HepG2 (cell line): ENCODE results near the gene IQCB1. TPM values are rescaled to one million over a fixed set of nuclear protein-coding genes. Genes with fewer than 3 reads are reported as not detected.
A peak's percentile ranks its signal among the peaks of the same experiment; 100 is the strongest.
"Not testable (repeated sequence)": the region's sequence is repeated elsewhere in the genome, so short reads cannot be mapped to it uniquely, and the experiment has no call there.

Experiments
- ATAC-seq: fragments of 200-7000 bp; cut with Tn5 transposase; 3 replicates; pipeline ENCODE4 v1.9.1; 2020; ENCODE audit warnings: mild to moderate bottlenecking, moderate library complexity
- BruUV-seq: library from RNA; stranded (reverse); fragments of 400-500 nt; replicated peaks from 2 replicates; lab custom pipeline; 2021; lab: Mats Ljungman, UMichigan
- CTCF ChIA-PET: fragments of 300-600 bp; formaldehyde crosslinking; extraction: SDS; loops from one replicate; lab custom pipeline; 2021; ENCODE audit warnings: low total read pairs, inconsistent platforms, low intra/inter-chr PET ratio; lab: Yijun Ruan, JAX
- POLR2A ChIA-PET: fragments of 350-600 bp; sonication (Branson Sonifier 250); formaldehyde crosslinking; loops from one replicate; lab custom pipeline; 2020; ENCODE audit warnings: antibody characterized with exemption, inconsistent platforms; lab: Yijun Ruan, JAX
- DNase-seq: peaks from one replicate; pipeline ENCODE4 v3.0.0-alpha.2; 2015; ENCODE audit warnings: low spot score
- FAIRE-seq: peaks from 3 replicates; lab custom pipeline; 2011; peaks lifted over from hg19 to GRCh38; lab: Jason Lieb, UNC
- H2AFZ ChIP-seq: one replicate; pipeline ENCODE4 v1.6.1; 2011; ENCODE audit warnings: low read length, inconsistent platforms
- H3K27ac ChIP-seq: fragments of 300-600 bp; 3 replicates; pipeline ENCODE4 v1.8.0; 2011; ENCODE audit warnings: mixed run types, mild to moderate bottlenecking, mixed read lengths, low read length, inconsistent platforms; ENCODE audit not compliant: insufficient read depth; ENCODE audit errors: extremely low read length
- H3K27me3 ChIP-seq, 2 experiments: fragments of 200-600 bp in 1 of 2; 2 replicates in 1 of 2; 3 replicates in 1 of 2; pipeline versions ENCODE4 v1.6.0 to v1.8.0; 2011; ENCODE audit warnings: low read length in 2 of 2, mild to moderate bottlenecking in 2 of 2, moderate library complexity in 2 of 2, inconsistent platforms in 1 of 2; ENCODE audit not compliant: insufficient read depth in 2 of 2, control insufficient read depth in 1 of 2
- H3K36me3 ChIP-seq, 2 experiments: fragments of 200-600 bp in 1 of 2; replicated peaks in 1 of 2; 2 replicates in 1 of 2; 3 replicates in 1 of 2; pipeline versions ENCODE4 v1.5.1 to v1.8.0; 2011; ENCODE audit warnings: low read length in 2 of 2, inconsistent platforms in 1 of 2; ENCODE audit not compliant: insufficient read depth in 2 of 2, control insufficient read depth in 1 of 2
- H3K4me1 ChIP-seq: 2 replicates; pipeline ENCODE4 v1.5.1; 2012; ENCODE audit warnings: low read length, inconsistent platforms; ENCODE audit not compliant: insufficient read depth
- H3K4me2 ChIP-seq: 2 replicates; pipeline ENCODE4 v1.6.0; 2011; ENCODE audit warnings: low read depth, low read length, inconsistent platforms
- H3K4me3 ChIP-seq, 3 experiments: fragments of 200-600 bp in 1 of 3; sonication (generic), shearing (Covaris generic) in 1 of 3; replicated peaks in 1 of 3; 2 replicates each; pipeline ENCODE4 v1.5.1; 2011 to 2016; ENCODE audit warnings: low read length in 3 of 3, inconsistent platforms in 2 of 3, low read depth in 2 of 3, mild to moderate bottlenecking in 2 of 3, control low read depth in 1 of 3, mixed read lengths in 1 of 3; ENCODE audit not compliant: insufficient read depth in 1 of 3
- H3K79me2 ChIP-seq: one replicate; pipeline ENCODE4 v1.6.1; 2011; ENCODE audit warnings: low read length, inconsistent platforms; ENCODE audit not compliant: insufficient read depth
- H3K9ac ChIP-seq: 2 replicates; pipeline ENCODE4 v1.6.0; 2011; ENCODE audit warnings: mild to moderate bottlenecking, low read depth, low read length, inconsistent platforms; ENCODE audit not compliant: insufficient read depth
- H3K9me3 ChIP-seq: 2 replicates; pipeline ENCODE4 v1.5.1; 2012; ENCODE audit warnings: mild to moderate bottlenecking, low read length
- H4K20me1 ChIP-seq: 2 replicates; pipeline ENCODE4 v1.6.0; 2011; ENCODE audit warnings: inconsistent platforms, mild to moderate bottlenecking, low read length, moderate library complexity; ENCODE audit not compliant: insufficient read depth
- ASH2L ChIP-seq: fragments of 300-600, 200-600 bp; sonication (generic); IDR thresholded peaks from 2 replicates; pipeline ENCODE4 v1.7.0; 2017; ENCODE audit warnings: low read depth, mild to moderate bottlenecking, moderate library complexity, mixed read lengths, low read length; ENCODE audit not compliant: insufficient read length
- STAG1 ChIP-seq: sonication (generic); formaldehyde crosslinking; IDR thresholded peaks from 2 replicates; pipeline ENCODE4 v1.4.0; 2020; ENCODE audit warnings: missing genetic modification reagents
- whole genome bisulfite sequencing: methylation state at CpG from one replicate; pipeline ENCODE4 v1.1.6; 2017; ENCODE audit warnings: low lambda C conversion rate; 5-methylcytosine and 5-hydroxymethylcytosine counted together
- in situ Hi-C: cut with HindIII; loops from 2 replicates; pipeline ENCODE4 v1.10.0; 2017; ENCODE audit warnings: low pct_unique_long_range_greater_than_20kb; ENCODE audit not compliant: extremely low pct_ligation_motif_present
- intact Hi-C: fragments of 100-400 bp; cut with micrococcal nuclease; formaldehyde crosslinking; loops from one replicate; pipeline ENCODE4 v1.10.0; 2022; ENCODE audit not compliant: unreplicated experiment
- polyA plus RNA-seq, 8 experiments: library from polyadenylated mRNA; depleted of rRNA in 3 of 8; stranded (reverse) in 7 of 8; unstranded in 1 of 8; fragments of >200 nt; fragmentation: Illumina TruSeq in 4 of 8; extraction: Trizol in 4 of 8; gene quantifications; 2 replicates each; pipeline versions ENCODE4 v1.2.1 to v1.2.3, GENCODE V29; 2011 to 2016; ENCODE audit warnings: low read depth in 4 of 8, missing spikeins in 1 of 8, mixed read lengths in 1 of 8; ENCODE audit not compliant: insufficient read depth in 1 of 8
- total RNA-seq, 5 experiments: library from RNA; depleted of rRNA; stranded (reverse); fragments of >200 nt; fragmentation: Illumina TruSeq; extraction: Trizol; gene quantifications; 2 replicates each; pipeline ENCODE4 v1.2.3, GENCODE V29; 2016; ENCODE audit warnings: low read depth in 1 of 5
- TF ChIP-seq, protein P1 (sequence below): sonication (generic); formaldehyde crosslinking; IDR thresholded peaks from 2 replicates; pipeline ENCODE4 v1.5.0; 2020; ENCODE audit warnings: mild to moderate bottlenecking, missing genetic modification reagents, moderate library complexity

IQCB1 gene
- total and polyA plus RNA-seq, 2 of the 13 experiments (the other 11 are each of a cell fraction or from before 2014, with no cell fraction given): 18.0 to 41.4 TPM

DNA sequence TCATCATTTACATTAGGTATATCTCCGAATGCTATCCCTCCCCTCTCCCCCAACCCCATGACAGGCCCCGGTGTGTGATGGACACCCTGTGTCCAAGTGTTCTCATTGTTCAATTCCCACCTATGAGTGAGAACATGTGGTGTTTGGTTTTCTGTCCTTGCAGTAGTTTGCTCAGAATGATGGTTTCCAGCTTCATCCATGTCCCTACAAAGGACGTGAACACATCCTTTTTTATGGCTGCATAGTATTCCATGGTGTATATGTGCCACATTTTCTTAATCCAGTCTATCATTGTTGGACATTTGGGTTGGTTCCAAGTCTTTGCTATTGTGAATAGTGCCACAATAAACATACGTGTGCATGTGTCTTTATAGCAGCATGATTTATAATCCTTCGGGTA is 22.9 kb upstream of the IQCB1 start:
- POLR2A ChIA-PET: not testable (repeated sequence)
- WGBS: 89% methylated on average over 3 of the region's 5 CpGs

GRCh38 chr3:121855555-121855954 is 20.7 kb upstream of the IQCB1 start:
- POLR2A ChIA-PET: no interaction called here
- H3K27me3 ChIP-seq: no peaks in the 10 kb centered on the region
- peak; percentile 59 for TF ChIP-seq STAG1 (CRISPR knock-in tag)
- TF ChIP-seq, protein P1, sequence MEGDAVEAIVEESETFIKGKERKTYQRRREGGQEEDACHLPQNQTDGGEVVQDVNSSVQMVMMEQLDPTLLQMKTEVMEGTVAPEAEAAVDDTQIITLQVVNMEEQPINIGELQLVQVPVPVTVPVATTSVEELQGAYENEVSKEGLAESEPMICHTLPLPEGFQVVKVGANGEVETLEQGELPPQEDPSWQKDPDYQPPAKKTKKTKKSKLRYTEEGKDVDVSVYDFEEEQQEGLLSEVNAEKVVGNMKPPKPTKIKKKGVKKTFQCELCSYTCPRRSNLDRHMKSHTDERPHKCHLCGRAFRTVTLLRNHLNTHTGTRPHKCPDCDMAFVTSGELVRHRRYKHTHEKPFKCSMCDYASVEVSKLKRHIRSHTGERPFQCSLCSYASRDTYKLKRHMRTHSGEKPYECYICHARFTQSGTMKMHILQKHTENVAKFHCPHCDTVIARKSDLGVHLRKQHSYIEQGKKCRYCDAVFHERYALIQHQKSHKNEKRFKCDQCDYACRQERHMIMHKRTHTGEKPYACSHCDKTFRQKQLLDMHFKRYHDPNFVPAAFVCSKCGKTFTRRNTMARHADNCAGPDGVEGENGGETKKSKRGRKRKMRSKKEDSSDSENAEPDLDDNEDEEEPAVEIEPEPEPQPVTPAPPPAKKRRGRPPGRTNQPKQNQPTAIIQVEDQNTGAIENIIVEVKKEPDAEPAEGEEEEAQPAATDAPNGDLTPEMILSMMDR (CRISPR knock-in tag): peak; percentile 57
- TF ChIP-seq ASH2L: no peak
- TF ChIP-seq, all 625 proteins: peak for 2
- FAIRE-seq: no peak
- 71% methylated on average over 5 of the region's 5 CpGs for WGBS
- no peak overlapping the region for H3K9ac ChIP-seq
- H2AFZ ChIP-seq: no peak overlapping the region
- no peaks in the 10 kb centered on the region for H3K9me3 ChIP-seq
- peak; percentile 15 for DNase-seq
- H4K20me1 ChIP-seq: no peaks in the 10 kb centered on the region
- intact Hi-C loops: loop anchor here (1.0 kb wide), 1 partner anchor 140 kb away; no protein-coding TSS in a partner anchor
- ATAC-seq: 0 out of 3 replicates have a peak, but pooled peaks have one; percentile 34
- no peak overlapping the region for H3K27ac ChIP-seq
- in situ Hi-C loops: no loop called here
- H3K4me1 ChIP-seq: no peaks in the 10 kb centered on the region
- H3K79me2 ChIP-seq: no peaks in the 10 kb centered on the region
- H3K36me3 ChIP-seq: no peaks in the 10 kb centered on the region; a peak in 1 of 5 replicates
- CTCF ChIA-PET: interaction anchor here (1.6 kb wide), 1 partner anchor 140 kb away, joined by 4 read pairs; no protein-coding TSS in a partner anchor
- no peak overlapping the region for H3K4me3 ChIP-seq
- BruUV-seq: no TSS peak
- H3K4me2 ChIP-seq: no peak overlapping the region

More for the DNA sequence above, 22.9 kb upstream of the IQCB1 start:
- H3K36me3 ChIP-seq, H3K9me3 ChIP-seq, H3K79me2 ChIP-seq, ATAC-seq, H3K4me3 ChIP-seq, H3K27ac ChIP-seq, in situ Hi-C loops, FAIRE-seq, H3K27me3 ChIP-seq, DNase-seq, H4K20me1 ChIP-seq, H2AFZ ChIP-seq, BruUV-seq, H3K4me1 ChIP-seq, CTCF ChIA-PET, intact Hi-C loops, H3K9ac ChIP-seq, H3K4me2 ChIP-seq: not testable (repeated sequence)
